HG02884 (cell line): ENCODE data around the gene DISP2.
A peak's percentile ranks its signal among the peaks of the same experiment; 100 is the strongest.

Experiments
- ATAC-seq: cut with Tn5 transposase; IDR thresholded peaks from one replicate; pipeline ENCODE4 v1.9.1; 2021; ENCODE audit warnings: mild to moderate bottlenecking, moderate library complexity; ENCODE audit not compliant: unreplicated experiment

The DISP2 gene, protein sequence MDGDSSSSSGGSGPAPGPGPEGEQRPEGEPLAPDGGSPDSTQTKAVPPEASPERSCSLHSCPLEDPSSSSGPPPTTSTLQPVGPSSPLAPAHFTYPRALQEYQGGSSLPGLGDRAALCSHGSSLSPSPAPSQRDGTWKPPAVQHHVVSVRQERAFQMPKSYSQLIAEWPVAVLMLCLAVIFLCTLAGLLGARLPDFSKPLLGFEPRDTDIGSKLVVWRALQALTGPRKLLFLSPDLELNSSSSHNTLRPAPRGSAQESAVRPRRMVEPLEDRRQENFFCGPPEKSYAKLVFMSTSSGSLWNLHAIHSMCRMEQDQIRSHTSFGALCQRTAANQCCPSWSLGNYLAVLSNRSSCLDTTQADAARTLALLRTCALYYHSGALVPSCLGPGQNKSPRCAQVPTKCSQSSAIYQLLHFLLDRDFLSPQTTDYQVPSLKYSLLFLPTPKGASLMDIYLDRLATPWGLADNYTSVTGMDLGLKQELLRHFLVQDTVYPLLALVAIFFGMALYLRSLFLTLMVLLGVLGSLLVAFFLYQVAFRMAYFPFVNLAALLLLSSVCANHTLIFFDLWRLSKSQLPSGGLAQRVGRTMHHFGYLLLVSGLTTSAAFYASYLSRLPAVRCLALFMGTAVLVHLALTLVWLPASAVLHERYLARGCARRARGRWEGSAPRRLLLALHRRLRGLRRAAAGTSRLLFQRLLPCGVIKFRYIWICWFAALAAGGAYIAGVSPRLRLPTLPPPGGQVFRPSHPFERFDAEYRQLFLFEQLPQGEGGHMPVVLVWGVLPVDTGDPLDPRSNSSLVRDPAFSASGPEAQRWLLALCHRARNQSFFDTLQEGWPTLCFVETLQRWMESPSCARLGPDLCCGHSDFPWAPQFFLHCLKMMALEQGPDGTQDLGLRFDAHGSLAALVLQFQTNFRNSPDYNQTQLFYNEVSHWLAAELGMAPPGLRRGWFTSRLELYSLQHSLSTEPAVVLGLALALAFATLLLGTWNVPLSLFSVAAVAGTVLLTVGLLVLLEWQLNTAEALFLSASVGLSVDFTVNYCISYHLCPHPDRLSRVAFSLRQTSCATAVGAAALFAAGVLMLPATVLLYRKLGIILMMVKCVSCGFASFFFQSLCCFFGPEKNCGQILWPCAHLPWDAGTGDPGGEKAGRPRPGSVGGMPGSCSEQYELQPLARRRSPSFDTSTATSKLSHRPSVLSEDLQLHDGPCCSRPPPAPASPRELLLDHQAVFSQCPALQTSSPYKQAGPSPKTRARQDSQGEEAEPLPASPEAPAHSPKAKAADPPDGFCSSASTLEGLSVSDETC (N-terminal part only)

DNA sequence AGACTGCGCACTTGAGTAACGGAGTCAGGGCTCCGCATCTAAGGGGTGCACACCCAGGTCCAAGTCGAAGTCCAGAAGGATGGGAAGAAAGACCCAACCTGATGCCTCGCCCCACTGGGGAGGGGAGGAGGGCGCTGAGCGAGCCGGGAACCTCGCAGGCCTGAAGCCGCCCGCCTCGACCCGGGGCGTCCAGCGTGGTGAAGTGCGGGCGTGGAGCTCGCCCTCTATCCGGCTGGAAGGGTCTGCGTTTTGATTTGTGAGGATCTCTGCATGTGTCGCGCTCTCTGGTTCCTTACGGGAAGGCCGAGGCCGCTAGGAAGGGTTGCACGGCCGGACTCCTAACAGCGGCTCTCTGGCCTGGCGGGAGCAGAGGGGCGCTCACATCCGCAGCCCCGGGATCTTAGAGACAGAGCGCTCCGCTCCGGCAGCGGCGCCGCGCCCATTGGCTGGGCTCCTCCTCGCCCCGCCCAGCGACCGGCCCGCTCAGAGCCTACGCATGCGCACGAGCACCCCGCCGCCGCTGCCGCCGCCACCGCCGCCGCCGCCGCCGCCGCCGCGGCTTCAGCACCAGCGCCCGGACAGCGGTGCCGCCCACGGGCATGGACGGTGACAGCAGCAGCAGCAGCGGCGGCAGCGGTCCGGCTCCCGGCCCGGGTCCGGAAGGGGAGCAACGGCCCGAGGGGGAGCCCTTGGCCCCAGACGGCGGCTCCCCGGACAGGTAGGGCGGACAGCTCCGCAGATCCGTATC, at the start of gene DISP2:
TSS of gene DISP2 (plus strand) at position 497 of the 748 bp plus-strand sequence. CDS start at position 600, 103 bp downstream.
- ATAC-seq, result peak; percentile 76

DNA sequence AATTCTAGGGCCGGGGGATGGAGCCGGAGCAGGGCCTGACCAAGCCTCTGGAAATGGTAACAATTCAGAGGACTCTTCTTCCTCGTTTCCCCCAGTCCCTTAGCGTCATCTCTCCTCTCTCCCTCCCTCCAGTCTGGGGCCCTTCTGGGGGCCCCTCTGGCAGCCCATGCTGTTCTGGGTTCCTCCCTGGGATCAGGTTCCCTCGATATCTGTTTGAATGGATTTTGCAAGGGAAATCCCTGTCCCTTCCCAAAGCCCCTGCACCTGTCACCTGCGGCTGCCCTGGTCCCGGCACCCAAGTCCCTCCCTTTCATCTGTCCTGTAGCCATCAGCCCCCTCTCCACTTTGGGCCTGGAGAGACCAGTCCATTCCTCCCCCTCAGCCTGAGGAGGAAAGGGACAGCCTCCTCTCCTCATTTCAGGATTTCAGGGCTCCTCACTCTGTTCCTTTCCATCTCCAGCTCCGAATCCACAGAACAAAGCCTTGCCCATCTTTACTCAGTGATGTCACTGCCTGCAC, 48.6 kb upstream of the DISP2 start:
- no peak for ATAC-seq

DNA sequence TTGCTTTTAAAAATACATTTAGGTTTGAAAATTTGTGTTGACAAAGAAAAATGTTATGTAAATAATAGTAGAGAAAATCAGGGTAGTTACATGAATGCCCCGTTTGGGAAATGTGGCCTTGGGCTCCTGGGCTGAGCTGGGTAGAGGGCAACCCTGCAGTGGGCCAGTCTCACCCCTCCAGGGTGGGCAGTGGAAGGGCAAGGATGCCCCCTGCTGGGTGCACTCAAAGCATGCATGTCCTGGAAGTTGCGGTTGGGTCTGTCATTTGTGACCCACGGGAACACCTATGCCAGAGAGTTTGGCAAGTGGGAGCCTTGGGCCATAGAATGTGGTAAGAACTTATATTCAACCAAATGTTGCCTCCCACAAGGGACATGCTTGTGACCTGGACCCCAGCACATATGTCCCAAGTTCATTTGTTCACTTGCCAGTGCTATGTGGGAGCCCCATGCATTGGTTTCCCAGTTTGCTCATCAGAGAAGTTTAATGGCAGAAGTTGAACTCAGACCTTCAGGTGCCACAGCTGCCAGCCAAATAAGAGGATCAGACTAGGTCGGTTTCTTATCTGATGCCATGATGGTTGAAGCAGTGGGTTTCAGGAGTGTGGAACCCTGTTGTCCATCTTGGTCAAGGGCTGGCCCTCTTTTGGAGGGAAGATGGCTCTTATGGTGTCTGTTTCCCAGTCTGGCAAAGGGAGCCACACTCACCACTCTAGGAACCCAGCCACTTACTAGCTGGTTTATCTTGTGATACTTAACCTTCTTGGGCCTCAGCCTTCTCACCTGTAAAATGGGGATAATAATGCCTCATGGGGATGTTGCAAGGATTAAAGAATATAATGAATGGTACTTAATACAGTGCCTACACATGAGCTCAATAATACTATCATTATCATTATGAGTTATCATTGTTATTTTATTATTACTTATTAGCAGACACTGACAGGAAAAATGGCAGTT, 47.7 kb upstream of the DISP2 start:
- ATAC-seq, result no peak

DNA sequence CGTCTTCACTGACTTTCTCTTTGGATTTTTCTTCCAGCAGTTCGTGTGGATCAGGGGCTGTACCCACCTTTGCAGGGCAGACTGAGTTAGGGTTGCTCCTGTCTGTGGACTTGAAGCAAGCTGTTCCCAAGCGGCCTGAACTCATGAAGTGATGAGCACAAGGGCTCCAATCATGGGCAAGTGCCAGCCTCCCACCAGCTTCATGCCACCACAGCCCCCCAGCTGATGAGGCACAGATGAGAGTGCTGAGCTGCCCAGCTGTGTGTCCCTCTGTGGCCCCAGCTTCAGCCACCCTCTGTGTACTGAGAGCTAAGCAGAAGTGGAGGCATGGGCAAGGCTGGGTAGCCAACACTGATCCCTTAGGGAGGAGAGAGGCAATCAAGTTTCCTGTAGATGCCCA, 47.0 kb upstream of the DISP2 start:
- ATAC-seq, result no peak

DNA sequence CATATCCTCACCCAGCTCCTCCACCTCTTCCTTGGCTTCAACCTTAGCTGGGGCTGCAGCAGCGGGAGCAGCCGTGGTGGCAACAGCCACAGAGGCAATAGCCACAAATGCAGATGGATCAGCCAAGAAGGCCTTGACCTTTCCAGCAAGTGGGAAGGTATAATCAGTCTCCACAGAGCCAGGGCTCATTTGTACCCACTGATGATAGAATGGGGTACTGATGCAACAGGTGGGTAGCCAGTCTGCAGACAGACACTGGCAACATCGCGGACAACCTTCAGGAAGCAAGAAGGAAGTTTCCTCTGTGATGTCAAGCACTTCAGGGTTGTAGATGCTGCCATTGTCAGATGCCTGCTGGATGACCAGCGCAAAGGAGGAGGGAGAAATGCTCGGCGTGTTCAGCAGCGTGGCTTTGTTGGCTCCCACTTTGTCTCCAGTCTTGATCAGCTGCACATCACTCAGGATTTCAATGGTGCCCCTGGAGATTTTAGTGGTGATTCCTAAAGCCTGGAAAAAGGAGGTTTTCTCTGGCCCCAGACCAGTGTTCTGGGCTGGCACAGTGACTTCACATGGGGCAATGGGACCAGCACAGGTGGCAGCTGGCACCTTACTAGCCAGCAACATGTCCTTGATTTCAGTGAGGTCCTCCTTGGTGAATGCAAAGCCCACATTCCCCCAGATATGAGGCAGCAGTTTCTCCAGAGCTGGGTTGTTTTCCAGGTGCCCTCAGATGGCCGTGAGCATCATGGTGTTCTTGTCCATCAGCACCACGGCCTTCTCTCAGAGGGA, 45.5 kb upstream of the DISP2 start:
- ATAC-seq, result no peak

DNA sequence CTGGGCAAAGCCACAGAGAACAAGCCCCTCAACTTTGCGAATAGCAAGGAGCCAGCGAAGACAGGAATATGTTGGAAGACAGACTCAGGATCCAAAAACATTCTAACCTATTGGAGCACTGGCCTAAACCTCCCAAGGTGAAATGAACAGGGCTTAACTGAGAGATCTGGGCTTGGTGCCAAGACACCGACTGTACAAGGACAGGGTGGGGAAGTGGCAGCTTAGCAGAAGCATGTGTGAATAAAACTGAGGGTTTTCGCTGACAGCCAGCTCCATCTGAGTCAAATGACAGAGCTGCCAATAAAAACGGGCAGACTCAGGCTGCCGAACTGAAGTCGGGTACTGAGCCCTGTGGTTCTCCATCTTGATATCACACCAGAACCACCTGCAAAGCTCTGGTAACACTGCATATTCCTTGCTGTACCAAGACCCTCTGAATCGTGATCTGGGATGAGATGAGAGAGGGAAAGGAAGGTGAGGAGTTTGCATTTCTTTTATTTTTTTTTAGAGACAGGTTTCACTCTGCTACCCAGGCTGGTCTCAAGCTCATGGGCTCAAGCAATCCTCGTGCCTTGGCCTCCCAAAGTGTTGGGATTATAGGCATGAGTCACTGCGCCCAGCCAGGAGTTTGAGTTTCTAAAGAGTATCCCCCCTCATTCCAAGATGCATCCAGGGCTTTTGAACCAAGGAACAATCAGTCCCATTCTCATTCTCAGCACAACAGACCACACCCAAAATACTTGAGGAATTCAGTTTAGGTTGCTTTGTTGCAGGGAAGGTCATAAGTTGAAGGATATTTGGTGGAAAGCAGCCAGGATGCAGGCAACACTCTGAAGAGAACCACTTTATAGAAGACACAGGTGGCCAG, 44.3 kb upstream of the DISP2 start:
- no peak for ATAC-seq

DNA sequence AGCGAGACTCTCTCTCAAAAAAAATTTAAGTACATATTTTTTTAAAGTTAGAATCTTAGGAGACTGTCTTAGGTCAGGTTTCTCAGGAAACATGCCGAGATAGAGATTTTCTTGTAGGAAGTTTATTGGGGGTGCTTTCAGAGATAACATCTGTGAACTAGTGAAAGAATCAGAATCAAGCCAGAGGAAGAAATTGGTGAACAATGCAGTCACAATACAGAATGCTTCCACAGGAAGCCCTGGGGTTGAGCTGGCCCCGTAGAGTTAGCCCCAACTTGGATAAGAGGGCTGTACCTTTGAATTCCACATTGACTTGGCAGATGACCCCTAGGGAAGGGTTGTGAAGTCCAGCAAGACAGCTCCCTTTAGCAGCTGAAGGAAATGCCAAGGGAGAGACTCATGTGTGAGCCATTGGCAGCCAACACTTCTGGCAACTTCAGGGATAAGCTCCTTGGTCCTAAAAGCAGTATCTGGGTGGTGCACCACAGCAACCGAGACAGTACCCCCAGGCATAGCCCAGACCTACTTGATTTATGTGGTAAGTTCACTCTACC, 43.2 kb upstream of the DISP2 start:
- ATAC-seq, result no peak

DNA sequence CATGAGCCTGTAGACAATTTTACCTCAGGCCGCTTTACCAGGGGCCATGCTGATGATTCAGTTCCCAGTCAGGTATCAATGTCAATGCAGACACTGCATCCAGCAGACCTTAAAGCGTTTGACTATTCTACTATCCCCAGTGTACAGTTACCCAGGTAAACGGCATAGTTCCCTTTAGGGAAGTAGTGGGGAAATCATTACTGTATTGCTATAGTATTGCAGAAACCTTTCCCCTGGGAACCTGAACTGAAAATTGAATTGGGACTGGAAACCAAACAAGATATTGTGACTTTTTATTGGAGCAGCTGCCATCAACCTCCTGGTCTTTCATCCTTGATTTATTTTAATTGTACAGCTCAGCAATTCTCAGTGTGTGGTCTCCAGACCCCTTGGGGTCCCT, 41.1 kb upstream of the DISP2 start:
- ATAC-seq, result no peak

DNA sequence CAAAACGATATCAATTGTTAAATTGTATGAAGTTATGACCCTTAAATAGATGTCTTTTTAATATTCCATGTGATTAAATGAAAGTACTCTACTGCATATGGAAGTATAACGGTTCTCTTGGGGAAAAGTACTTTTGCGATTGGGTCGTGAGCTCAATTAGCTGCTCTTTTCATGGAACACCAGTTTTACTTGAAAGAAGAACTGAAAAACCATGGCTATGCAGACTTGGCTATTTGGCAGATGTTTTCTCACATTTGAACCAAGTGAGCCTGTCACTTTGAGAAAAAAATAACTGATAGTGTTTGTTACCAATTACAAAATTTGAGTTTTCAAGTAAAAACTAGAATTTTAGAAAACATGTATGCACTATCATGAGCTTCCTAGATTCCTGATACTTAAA, 40.4 kb upstream of the DISP2 start:
- ATAC-seq, result no peak

DNA sequence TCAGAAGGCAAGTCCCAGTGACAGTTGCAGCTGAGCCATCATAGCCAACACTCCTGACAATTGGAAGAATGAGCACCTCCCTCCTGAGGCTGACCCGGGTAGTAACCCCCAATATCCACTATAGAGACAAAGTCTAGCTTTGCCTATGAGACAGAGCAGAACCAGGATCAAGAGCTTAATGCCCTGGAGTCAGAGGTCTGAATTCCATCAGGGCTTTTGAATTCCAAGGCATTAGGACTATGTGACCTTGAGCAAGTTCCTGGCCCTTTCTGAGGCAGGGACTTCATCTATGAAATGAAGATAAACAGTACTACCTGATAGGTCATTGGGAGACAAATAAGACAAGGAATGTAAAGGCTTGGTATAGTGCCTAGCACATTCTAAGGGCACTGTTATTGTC, 37.6 kb upstream of the DISP2 start:
- no peak for ATAC-seq

DNA sequence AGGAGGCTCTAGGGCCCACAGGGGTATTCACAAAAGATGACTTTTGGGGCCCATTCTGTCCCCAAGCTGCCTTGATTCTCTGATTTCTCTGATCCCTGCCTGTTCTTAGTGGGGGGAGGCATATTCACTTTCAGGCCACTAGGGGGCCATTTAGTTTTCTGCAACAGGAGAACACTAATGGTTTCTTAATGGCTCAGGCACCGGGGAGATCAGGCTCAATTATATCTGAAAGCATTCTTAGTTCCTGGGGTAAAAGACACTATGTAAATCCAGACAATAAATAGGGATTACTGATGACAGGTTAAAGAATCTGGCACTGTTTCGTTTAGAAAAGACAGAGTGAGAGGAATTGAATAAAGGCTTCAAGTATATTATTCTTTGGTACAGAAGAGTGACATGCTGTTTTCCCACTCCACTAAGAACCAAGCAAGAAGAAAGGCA, 37.1 kb upstream of the DISP2 start:
- ATAC-seq, result no peak

DNA sequence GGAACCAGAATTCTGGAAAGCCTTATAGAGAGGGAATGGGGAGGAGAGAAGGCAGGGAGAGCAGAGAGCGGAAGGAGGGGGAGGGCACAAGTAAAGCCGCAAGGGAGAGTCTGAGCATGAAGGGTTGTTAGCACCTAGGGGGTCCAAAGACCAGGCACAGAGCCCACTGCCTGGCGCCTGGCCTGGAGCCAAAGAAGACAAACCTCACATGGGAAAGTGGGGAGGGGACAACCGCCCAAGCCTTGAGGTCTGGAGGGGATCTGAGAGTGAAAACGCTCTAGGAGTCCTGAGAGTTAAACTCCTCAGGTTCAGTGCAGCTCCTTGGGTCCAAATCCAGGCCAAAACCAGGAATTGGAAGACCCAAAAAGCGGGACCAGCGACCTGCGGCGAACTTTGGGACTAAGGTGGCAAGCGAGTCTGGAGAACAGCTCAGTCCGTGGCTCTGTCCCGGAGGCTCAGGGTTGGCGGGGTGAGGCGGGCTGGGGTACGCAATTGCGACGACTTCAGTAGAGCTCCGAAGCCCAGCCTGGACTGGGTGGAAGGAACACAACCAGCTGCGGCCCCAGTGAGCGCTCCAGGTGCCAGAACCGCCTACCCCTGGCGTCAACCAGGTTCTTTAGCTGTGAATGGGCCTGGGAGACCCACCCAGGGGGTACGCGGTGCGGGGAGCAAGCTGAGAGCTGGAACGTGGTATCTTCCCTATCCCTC, 35.3 kb upstream of the DISP2 start:
- ATAC-seq, result no peak

DNA sequence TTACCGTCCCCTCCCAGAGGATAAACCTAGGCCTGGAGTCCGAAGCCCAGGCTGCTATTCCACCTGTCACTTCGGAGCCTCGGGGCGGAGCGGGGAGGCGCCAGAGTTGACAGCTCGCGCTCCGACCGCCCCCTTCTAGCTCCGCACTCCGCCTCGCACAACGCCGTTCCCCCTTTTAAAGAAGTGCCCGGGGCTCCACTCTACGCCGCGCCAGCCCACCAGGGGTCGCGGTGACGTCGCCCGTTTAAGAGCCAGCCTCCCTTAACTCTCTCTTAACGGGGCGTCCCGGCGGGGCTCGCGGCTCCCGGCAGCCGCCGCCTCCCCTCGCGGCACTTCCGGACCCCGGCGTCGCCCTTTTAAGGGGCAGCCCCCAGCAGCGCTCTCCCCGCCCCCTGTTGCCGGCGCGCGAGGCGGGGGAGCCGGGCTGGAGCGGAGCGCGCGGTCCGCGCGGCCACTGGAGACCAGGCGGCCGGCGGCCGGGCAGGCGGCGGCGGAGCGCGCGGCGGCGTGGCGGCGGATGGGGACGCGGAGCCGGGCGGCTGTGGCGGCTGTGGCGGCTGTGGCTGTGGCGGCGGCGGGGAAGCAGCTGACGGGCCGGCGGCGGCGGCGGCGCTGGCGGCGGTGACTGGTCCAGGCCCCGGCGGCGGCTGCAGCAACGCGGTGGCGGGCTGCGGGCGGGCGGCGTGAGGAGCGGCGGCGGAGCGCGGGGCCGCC, 34.6 kb upstream of the DISP2 start, which contains the start of gene INAFM2:
TSS of gene INAFM2 (plus strand) at position 454 of the 714 bp plus-strand sequence. CDS start 364 bp downstream, outside the sequence.
- ATAC-seq, result peak; percentile 81

DNA sequence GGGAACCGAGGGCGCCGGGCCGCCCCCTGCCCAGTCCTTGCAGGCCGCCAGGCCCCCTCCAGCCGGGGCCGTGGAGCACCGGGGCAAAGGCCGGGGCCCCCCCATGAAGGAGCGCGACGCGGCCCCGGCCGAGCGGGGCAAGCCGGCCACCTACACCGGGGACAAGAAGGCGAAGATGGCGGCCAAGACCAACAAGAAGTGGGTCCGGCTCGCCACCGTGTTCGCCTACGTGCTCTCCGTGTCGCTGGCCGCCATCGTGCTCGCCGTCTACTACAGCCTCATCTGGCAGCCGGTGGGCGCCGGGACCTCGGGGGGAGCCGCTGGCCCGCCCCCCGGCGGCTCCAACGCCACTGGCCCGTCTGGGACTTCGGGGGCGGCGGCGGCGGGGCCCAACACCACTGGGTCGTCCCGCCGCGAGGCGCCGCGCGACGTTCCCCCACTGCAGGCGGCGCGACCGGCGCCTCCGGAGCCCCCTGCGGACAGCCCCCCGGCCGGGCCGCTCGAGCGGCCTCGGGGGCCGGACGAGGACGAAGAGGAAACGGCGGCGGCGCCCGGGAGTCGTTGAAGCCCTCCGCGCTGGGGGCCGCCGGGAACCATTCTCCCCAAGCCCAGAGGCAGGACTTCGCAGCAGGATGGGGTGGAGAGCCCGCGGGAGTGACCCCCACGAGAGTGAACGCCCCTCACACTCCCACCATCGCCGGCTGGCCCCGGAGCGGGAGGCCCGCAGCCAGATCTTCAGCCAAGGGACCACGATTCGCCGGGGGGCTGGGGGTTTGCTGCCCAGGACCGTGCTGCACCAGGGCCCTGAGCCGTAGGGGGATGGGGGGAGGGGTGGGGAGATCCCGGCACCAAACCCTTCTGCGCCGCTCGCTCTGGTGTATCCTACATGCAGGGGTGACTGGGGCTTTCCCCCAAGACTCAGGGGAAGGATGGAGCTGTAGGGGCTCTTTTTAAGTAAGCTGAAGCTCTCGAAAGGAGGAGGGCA, 33.8 kb upstream of the DISP2 start:
- ATAC-seq, result no peak
